Renal pelvis (tissue), 3 donors: ENCODE results near the gene SKI. TPM values are rescaled to one million over a fixed set of nuclear protein-coding genes. Genes with fewer than 3 reads are reported as not detected.

Experiments
- polyA plus RNA-seq, 3 donors: library from polyadenylated mRNA; unstranded; fragments of 120-200 nt; gene quantifications; one replicate each; pipeline ENCODE4 v1.2.1, GENCODE V29; 2013; ENCODE audit not compliant: insufficient read length in 3 of 3

The SKI gene
- polyA plus RNA-seq, 3 donors: 57.2 to 59.0 (median 57.4) TPM

Other genes with a start within 250 kb of the SKI start
- gene CFAP74, start 224.5 kb upstream of the SKI start, polyA plus RNA-seq: 1 to 10 TPM in 1 of 3 donors, under 1 TPM in 2; 0.24 to 1.3 (median 0.53) TPM
- gene GABRD, start 209.0 kb upstream of the SKI start, polyA plus RNA-seq: 1 to 10 TPM; 1.1 to 2.1 (median 1.4) TPM
- gene PRKCZ, start 177.9 kb upstream of the SKI start, polyA plus RNA-seq: 10 to 100 TPM; 33.2 to 37.7 (median 34.5) TPM
- 10 to 100 TPM; 41.5 to 63.2 (median 58.1) TPM for gene FAAP20, start 33.5 kb upstream of the SKI start, polyA plus RNA-seq
- gene MORN1, start 163.2 kb downstream of the SKI start, polyA plus RNA-seq: 10 to 100 TPM; 13.8 to 19.9 (median 17.9) TPM
- 100 to 1,000 TPM; 119 to 127 (median 122) TPM for gene RER1, start 163.5 kb downstream of the SKI start, polyA plus RNA-seq
- gene PEX10, start 184.2 kb downstream of the SKI start, polyA plus RNA-seq: 10 to 100 TPM; 25.2 to 32.0 (median 28.3) TPM
- gene PLCH2, start 248.0 kb downstream of the SKI start, polyA plus RNA-seq: 1 to 10 TPM; 1.5 to 1.8 (median 1.7) TPM